Skin epidermis (tissue), 12 donors: ENCODE results near the gene FAM131A.
A peak's percentile ranks its signal among the peaks of the same experiment; 100 is the strongest.

Source experiments
- H3K27ac ChIP-seq, 21 experiments: fragments of 200-600 bp; sonication (generic) in 11 of 21; one replicate each; pipeline ENCODE4 v1.5.0; 2020; ENCODE audit warnings: mild to moderate bottlenecking in 3 of 21, inconsistent platforms in 2 of 21, moderate library complexity in 2 of 21
- H3K4me3 ChIP-seq, 7 experiments: fragments of 200-600 bp; sonication (generic) in 2 of 7; one replicate each; pipeline ENCODE4 v1.5.0; 2020; ENCODE audit warnings: inconsistent platforms in 2 of 7, mild to moderate bottlenecking in 2 of 7, moderate library complexity in 1 of 7

FAM131A gene

DNA sequence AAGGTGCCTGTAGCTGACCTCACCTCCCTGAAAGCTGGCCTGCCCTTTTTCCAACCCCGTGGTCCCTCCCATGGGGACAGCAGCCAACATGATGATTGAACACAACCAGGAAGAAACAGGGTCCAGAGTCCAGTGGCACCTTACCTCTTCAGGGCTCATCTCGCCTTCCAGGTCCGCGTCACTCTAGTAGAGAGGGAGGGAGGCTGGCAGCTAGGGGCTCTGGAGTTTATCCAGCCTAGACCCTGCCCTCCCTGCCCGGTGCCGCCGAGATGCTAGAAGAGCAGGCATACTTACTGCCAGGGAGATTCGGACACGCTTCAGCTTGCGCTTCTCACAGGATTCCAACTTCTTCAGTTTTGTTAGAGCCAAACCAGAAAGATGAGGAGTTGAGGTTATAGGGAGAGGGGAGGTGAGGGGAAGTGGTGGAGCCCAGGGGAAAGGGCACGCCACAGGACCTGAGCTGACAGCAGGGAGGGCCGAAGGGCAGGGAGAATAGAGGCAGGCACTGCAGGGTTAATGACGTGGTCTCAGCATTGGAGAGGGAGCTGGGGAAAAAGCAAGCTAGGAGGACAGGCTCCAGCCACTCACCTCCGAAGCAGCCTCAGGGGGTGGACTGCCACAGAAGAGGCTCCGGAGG, 14.9 kb downstream of the FAM131A start:
- H3K4me3 ChIP-seq: no peak overlapping the region
- H3K27ac ChIP-seq: no peak overlapping the region

DNA sequence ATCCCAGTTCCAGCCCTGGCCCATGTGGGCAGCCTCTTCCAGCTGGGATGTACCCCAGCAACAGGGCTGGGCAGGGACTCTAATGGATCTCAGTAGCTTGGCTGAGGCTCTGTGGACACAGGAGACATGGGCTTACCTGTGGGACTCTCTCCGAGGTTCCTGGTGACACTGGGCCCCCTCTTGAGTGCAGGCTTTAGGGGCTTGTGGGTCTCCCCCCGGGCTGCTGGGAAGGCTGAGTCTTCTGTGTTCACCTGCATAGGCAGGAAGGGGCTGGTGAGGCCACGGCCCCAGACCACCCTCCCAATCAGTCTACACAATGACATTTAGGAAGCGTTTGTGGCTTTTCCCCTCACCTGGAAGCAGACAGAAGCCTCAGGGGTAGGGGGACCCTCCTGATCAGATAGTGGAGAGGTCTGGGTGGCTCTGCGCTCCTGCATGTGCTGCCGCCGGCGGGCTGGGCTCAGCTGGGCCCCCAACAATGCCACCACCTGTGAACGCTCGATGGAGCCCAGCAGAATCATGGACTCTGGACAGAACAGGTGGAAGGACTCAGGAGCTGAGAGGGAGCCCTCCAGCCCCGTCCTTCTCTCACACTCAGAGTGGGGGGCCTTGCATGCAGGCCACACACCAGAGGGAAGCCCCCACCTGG, 15.6 kb downstream of the FAM131A start:
- no peak overlapping the region for H3K4me3 ChIP-seq
- H3K27ac ChIP-seq: no peak overlapping the region

DNA sequence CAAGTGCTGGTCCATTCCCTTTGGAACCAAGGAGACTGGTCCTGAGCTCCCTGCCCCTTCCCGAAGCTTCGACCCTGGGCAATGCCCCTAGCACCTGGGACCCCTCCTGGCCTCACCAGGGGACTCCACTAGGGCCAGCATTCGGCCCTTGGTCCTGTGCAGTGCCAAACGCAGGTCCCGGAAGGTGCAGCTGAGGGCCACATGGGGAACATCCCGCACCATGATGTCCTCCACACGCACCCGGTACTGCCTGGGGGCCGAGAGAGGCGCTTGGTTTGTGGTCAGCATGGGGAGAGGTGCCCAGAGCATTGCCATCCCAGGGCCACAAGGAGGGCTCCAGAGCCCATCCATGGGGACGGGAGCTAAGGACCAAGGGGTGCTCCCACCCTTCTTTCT, 16.1 kb downstream of the FAM131A start:
- Histone ChIP-seq H3K27ac (no peak overlapping the region), H3K4me3 (no peak overlapping the region)

DNA sequence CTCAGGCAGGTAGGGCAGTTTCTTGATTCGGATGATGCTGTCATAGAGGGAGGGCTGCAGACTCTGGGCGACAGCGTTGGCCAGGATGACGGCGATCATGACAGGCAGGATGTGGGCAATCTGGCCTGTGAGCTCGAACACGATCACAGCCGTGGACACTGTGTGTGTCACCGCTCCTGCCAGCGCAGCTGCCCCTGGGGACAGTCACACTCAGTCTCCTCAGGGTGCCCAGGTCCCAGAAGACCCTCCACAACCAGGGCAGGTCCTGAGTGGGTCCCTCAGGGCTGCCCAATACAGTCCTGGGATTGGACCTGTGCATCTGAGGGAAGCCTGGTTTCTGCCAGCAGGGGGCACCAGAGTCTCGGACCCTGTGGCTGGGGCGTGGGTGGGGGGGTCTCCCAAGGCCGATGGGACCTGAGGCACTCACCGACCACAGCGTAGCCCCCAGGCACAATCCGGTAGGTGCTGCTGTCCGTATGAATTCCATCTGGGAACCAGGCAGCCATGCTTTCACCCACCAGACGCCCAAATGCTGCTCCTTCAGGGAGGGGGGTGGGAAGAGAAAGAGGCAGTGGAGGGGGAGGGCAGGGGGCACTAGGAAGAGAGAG, 16.8 kb downstream of the FAM131A start:
- no peak overlapping the region for H3K4me3 ChIP-seq
- H3K27ac ChIP-seq: no peak overlapping the region

DNA sequence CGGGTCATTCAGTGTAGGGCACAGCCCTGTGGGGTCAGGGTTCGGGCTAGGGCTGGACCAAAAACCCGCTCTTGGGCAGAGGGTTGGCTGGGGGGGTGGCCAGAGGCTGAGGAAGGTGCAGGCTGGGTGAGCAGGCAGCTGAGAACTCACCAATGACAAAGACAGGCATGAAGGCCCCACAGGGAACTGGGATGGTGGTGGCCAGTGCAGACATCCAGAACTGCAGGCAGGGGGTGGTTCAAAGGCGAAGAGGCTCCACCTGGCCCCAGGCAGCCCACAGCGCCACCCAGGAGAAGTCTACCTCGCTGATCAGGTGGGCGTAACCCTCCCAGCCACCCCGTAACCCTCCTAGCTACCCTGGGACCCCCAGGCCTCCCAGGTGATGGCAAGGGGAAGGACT, 17.4 kb downstream of the FAM131A start:
- H3K27ac ChIP-seq: no peak overlapping the region
- no peak overlapping the region for H3K4me3 ChIP-seq

DNA sequence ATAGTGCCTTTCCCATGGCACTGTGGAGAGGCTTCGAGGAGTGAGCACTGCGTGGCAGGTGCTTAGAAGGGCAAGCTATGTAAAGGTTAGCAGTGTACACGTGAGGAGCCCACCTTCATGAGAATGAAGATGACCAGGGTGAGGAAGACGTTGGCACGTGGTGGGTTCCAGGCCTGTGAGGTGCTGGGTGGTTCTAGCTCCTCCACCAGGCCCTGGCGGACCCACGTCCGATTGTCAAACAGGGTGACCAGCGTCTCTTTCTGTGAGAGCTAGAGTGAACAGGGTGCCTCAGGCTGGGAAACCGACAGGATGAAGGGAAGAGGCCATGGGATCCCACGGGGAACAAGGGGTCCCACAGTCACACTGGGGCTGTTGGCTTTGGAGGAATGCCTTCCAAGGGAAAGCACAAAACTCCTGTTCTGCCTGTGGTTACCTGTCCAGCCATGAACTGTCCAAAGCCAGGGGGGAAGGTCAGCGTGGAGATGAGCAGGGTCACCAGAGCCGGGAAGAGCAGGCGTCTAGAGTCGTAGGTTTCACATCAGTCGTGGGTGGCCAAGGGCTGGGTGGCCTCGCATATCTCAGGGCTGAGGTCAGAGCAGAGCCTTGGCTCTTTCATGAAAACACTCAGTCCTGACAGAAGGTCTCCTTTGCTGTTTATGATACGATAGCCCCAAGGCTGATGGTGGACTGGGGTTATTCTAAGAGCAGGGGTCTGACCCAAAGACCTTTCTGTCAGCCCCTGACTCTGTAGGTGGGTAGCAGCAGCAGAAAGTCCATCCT, 18.1 kb downstream of the FAM131A start:
- Histone ChIP-seq H3K27ac (no peak overlapping the region), H3K4me3 (no peak overlapping the region)

DNA sequence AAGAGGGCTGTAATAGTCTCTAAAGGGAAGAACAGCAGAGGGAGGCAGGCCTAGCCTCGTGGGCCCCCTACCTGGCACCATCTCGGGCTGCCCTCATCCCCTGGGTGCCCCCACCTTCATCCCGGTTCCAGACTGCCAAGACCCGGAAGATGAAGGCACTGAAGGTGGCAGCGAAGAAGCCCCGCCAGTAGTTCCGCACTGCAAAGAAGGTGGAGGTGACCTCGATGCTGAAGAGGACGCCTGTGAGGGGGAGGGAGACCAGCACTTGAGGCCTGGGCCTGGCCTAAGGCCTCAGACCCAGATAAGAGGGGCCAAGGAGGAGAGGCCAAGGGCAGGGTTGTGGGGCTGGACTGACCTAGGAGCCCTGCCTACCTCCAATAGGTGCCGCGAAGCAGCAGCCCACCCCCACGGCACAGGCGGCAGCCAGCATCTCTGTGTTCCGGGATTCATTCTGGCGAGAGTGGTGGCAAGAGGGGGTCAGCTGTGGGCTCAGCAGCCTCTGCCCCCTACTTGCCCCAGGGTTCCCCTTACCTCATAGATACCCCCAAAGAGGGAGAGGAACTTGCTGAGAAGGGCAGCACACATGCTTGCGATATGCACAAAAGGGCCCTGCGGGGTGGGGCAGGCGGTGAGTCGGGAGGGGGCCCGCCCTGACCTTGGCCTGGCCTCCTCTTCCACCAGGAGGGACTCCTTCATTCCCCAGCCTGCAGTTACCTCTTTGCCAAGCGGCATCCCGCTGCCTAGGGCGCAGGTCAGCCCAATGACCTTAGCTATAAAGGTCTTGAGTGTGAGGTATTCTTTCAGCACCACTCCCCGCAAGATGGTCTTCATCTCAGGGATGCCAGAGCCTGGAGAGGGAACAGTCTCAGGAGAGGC, 20.1 kb downstream of the FAM131A start:
- H3K4me3 ChIP-seq: no peak overlapping the region

DNA sequence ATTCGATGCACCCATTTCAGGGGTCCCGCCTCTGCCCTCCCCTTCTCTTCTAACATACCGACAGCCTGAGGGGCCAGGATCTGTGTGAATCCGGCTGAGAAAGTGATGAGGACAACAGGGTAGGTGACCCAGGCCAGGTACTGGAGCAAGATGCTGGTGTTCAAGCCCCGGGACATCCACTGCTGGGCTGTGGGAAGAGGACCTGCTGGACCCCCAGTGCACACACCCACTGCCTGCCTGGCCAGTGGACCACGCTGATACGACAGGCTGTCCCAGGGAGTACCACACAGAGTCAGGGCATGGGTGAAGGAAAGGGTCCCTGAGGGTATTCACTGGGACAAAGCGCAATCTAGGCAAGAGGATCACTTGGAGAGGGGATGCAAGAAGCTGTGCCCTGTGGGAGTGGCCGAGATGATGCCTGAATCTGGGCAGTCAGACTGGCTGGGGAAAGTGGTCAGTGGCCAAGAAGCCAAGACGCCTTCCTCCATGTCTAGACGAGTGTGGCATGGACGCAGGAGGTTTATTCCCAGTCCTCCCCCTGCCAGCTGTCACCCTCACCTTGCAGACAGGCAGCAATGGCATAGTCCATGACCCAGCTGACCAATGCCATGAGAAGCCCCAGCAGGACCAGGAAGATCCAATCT, 20.8 kb downstream of the FAM131A start:
- H3K27ac ChIP-seq: no peak overlapping the region
- H3K4me3 ChIP-seq: no peak overlapping the region

More for the DNA sequence above, 20.1 kb downstream of the FAM131A start:
- H3K27ac ChIP-seq: no peak overlapping the region

DNA sequence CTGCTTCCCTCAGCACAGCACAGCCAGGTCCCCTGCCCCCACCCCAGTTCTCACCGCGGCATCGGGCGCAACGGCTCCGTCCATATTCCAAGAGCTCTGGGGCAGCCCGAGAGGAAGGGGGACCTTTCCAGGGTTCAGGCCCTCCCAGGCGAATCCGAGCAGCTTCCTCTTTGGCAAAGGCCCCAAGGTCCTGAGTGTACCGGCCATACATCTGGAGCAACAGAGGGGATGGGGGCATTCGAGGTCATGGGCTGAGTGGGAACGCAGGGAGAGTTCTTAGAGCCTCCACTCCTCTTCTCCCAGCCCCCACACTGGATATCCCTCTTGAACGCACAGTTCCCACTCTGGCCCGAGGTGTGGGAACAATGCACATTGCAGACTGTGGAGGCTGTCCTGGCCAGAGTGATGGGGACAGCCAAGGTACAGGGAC, 21.5 kb downstream of the FAM131A start:
- Histone ChIP-seq H3K27ac (no peak overlapping the region), H3K4me3 (no peak overlapping the region)

DNA sequence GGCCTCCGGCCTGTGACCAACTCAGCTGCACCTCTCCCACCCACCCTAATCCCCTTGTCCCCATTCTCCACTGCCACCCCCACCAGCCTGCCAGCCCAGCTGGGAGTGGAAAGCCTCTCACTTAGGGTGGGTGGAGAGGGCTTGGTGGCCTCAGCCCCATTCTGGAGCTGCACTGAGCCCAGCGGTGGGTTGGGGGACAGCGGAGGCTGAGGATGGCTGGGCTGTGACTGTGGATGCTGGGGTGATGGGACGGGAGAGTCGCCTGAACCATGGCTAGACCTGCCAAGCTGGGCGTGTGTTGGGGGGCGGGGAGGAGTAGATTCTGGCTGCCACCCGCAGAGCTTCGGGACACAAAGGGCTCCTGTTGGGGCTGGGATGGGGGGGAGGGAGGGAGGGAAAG, 22.2 kb downstream of the FAM131A start:
- Histone ChIP-seq H3K4me3 (no peak overlapping the region), H3K27ac (no peak overlapping the region)

DNA sequence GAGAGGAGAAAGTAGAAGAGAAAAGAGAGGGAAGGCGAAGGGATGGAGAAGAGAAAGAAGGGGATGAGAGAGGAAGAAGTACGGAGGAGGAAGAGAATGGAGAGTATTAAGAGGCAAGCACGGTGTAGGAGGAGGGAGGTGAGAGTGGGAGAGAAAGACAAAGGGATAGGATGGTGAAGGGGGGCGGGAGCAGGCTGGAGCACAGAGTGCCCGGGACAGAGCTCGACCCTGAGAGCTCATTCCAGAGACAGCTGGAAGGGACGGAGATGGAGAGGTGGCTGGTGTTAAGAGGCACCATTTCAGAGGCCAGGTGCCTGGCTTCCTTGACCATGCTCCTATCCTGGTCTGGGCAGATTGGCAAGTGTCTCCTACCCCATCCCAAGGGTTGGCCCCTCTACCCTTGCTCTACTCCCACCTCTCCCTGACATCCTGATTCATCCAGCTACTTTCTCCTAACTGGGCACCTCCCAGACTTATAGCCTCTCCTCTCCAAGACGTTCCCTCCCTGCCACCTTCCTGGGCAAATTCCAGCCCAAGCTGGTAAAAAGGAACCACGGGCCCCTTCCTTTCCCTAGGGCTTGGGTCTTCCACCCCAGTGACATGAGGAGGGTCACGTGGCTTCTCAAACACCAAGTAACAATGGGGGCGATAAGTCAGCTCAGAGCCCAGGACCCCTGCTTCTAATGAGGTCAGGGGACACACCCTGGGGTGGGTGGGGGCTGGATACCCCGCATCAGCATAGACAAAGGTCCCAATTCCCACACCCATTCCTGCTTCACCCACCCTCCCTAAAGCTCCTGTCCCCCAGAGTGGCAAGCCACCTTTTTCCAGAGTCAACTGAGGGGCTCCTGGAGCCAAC, 22.9 kb downstream of the FAM131A start:
- Histone ChIP-seq H3K27ac (peak overlapping the region in 2 of 21 experiments; percentile 94 to 96), H3K4me3 (peak overlapping the region in 6 of 7 experiments; percentile 68 to 91 (median 82))

DNA sequence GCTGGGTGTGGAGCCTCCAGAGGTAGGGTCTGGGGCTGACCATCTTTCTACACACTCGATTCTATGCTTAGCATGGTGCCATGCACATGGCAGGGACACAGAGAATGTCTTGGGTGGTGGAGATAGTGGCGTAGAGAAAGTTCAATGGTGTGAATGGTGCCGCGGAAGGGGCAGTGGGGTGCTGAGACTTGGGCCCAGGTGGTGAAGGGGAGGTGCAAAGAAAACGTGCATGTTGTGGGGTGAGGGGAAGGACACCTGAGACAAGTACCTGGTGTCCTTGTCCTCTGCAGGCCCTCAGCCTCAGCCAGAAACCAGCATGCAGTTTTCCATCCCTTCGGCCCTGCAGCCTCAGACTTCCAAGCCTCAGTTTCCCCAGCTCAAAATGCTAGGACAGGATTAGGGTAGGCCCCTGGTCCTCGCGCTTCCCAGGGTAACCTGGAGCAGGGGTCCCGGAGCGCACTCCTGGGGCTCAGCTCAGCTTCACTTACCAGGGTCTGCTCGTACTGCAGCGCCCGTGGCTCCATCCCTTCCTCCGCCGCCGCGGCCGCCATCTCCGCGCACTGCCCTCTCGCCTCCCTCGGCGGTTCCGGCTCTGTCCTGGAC, 23.6 kb downstream of the FAM131A start:
- Histone ChIP-seq H3K4me3 (peak overlapping the region; percentile 63 to 91 (median 81)), H3K27ac (peak overlapping the region in 20 of 21 experiments; percentile 47 to 99 (median 98))

DNA sequence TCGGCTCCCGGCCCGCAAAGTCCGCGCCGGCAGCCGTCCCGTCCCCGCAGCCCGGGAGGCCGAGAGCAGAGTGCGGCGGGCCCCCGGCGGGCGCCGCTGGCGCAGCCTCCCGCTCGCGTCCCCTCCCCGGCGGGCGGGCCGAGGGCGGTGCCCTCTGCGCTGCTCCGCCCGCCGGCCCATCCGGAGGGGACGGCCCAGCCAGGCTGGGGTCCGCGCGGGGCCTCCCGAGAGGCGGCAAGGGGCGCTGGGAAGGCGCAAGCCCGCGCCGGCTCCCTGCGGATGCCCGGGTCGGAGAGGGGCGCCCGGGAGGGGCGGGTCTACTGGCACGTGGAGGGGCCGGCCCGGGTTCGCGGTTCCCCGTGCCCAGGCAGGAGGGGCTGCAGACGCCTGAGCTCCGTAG, 24.1 kb downstream of the FAM131A start, which contains the start of the genes CLCN2 and POLR2H:
Gene CLCN2, minus strand, starts transcription at position 74 of the 400 bp plus-strand sequence. CDS start 126 bp downstream, outside the sequence.
Gene POLR2H, plus strand, starts transcription at position 179 of the 400 bp plus-strand sequence. CDS start 1,783 bp downstream, outside the sequence.
- H3K27ac ChIP-seq: peak within 1 kb of the TSS; percentile 88 to 99 (median 98)

DNA sequence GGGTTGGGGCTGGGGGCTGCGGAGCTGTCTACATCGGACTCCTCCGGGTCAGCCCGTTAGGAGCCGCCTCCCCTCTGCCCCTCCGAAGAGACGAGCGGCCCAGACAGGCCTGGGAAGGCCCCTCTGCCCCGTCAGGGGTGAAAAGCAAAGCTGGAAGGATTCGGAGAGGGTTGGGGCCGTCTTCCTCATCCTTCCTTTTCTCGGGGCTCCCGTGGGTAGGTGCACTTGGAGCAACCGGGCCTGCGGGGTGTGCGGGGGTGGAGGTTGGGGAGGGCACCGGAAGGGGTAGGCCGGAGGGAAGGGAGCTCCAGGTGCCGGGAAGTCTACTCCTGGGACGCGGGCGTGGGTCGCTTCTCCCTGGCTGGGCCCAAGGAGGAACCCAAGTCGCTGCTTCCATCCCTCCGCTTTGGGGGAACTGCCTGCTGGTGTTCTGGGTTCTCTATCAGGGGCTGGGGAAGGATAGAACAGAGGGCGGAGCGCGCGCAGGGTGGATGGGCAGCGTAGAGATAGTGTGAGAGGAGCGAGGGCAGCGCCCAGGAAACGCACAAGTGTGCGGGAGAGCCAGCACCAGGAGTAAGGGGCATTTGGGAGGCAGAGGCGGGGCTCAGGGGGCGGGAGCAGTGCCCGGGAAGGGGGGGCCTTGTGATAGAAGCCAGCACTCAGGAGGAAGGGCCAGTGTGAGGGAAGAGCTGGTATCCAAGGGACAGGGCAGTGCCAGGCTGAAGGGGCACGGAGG, 24.7 kb downstream of the FAM131A start:
- Histone ChIP-seq H3K4me3 (peak overlapping the region; percentile 63 to 91 (median 81)), H3K27ac (peak overlapping the region; percentile 88 to 99 (median 98))

More for the DNA sequence above, 24.1 kb downstream of the FAM131A start, which contains the start of the genes CLCN2 and POLR2H:
- peak within 1 kb of the TSS; percentile 63 to 91 (median 81) for H3K4me3 ChIP-seq

DNA sequence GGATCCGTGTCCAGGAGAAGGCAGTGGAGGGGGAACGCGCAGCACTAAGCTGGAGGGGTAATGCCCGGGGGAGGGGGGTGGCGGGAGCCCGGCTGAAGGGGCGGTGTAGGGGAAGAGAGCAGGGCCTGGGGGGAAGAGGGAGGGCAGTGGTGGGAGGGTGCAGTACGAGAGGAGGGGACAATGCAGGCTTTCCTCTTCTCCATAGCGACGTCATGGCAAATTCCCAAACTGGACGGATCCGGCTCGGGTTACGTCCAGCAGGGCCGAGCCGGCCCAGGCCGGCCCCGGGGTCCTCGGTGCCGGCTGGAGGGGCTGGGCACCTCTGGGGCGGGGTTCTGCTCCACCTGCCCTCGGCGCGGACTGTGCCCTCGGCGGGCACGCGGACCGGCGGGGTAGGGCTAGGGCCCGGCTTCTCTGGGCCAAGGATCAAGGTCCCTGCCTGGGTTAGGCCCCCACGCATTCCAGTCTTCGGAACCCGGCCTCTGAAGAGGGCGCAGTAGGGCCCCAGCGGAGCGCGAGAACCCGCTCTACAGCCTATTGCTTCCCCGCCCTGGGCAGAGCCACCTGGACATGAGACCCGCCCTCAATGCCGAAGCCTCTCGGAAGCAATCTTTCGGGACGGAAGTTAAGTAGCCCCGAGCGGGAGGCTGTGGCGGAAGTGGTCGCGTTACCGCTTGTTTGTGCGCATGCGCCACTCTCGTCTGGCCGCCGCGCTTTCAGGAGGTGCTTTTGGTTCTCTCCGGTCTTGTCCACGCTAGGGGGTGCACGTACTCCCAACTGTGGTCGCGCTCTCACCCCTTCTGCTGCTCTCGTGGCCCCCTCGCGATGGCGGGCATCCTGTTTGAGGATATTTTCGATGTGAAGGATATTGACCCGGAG, 25.5 kb downstream of the FAM131A start:
- Histone ChIP-seq H3K4me3 (peak overlapping the region; percentile 63 to 91 (median 81)), H3K27ac (peak overlapping the region; percentile 88 to 99 (median 98))
